ACHN (cell line): ENCODE measurements around the gene IGFL2.
"Not testable (repeated sequence)": the region's sequence is repeated elsewhere in the genome, so short reads cannot be mapped to it uniquely, and the experiment has no call there.

Experiments
- DNase-seq: peaks from one replicate; pipeline ENCODE4 v3.0.0-alpha.2; 2015
- in situ Hi-C: cut with HindIII; loops from 2 replicates; pipeline ENCODE4 v1.10.0; 2017; ENCODE audit warnings: low sequenced_read_pairs, low pct_ligation_motif_present, low pct_unique_long_range_greater_than_20kb

IGFL2 gene

DNA sequence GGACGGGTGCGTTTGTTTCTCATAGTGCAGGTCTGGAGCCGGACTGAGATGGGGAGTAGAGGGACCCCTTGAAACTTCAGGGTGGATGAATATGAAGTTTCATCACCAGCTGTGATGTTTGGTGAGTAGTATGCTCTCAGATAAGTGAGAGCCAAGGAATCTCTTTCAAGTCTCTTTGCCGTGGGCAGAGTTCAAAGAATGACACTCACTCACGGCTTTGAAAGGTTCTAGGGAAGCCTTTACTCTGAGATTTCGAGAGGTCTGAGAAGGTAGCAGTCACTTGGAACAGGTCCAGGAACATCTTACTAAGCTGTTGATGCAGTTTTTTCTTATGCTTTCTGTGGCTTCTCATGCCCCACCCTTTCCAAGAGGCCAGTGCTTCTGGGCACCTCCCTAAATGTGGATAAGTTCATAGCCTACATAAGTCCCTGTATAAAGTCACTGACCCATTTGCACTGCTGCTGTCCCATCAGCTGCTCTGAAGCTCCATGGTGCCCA, at the start of gene IGFL2:
TSS of gene IGFL2 (plus strand) at position 448 of the 498 bp plus-strand sequence. CDS start at position 489, 41 bp downstream.
- in situ Hi-C loops = no loop called here
- no peak for DNase-seq

GRCh38 chr19:46100344-46100743, 47.7 kb upstream of the IGFL2 start:
- no peak for DNase-seq
- in situ Hi-C loops = no loop called here

DNA sequence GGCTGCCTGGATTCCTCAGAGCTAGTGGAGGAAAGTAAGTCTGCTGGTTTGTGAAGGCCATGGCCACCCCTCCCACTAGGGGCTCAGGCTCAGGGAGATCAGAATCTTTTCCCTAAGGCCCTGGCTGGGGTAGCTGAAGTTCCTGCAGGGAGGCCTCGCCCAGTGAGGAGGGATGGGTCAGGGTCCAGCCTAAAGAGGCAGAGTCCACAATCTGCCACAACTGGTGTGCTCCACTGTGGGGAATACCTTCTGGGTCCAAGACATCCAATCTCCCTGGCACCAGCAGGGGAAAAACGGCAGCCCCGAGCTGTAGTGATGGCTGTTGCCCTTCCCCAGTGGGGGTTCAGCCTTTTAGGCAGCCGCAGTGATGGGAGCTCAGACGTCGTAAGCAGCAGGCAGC, 46.7 kb upstream of the IGFL2 start:
- no peak for DNase-seq
- in situ Hi-C loops = no loop called here

GRCh38 chr19:46102333-46102732, 45.7 kb upstream of the IGFL2 start:
- DNase-seq, in situ Hi-C loops: not testable (repeated sequence)

- in situ Hi-C loops = no loop called here
- DNase-seq = no peak
Measured at GRCh38 chr19:46107371-46107770, 40.7 kb upstream of the IGFL2 start.

GRCh38 chr19:46109876-46110275, 38.2 kb upstream of the IGFL2 start:
- in situ Hi-C loops = no loop called here
- no peak for DNase-seq

- no peak for DNase-seq
- in situ Hi-C loops = no loop called here
Measured at GRCh38 chr19:46111376-46111775, 36.7 kb upstream of the IGFL2 start.

DNA sequence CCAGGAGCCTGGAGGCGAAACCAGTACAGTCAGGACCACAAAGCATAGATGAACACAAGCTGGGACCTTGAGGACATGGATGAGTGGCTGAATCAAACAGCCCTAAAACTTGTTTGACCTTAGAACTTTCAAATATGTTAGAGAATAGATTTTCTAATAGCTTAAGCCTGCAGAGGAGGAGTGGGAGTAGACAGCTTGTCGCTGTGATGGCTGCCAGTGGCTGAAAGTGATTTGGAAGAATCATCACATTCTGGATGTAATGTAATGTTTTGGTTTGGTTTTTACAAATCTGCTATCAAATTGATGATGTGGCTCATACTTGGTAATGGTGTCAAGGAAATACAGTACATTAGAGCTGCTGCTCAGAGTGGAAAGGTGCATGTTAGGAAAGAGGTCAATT, 35.5 kb upstream of the IGFL2 start:
- DNase-seq = no peak
- in situ Hi-C loops = no loop called here

GRCh38 chr19:46113726-46114125, 34.3 kb upstream of the IGFL2 start:
- DNase-seq = no peak
- in situ Hi-C loops = no loop called here

- peak; percentile 58 for DNase-seq
- in situ Hi-C loops = no loop called here
Measured at GRCh38 chr19:46115396-46116106, 32.5 kb upstream of the IGFL2 start.

DNA sequence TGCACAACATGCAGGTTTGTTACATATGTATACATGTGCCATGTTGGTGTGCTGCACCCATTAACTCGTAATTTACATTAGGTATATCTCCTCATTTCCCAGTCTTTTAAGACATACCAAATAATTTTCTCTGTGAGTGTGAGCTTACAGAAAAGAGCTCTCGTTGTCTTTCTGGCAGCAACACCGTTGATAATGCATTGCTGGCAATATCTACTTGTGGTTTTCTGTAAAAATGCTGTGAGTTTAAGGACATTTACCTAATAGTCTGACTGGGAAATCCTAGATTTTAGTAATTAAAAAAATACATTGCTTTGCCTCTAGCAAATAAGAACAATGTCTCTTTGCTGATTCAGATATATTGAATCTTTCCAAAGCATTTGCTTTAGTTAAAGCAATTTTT, 31.9 kb upstream of the IGFL2 start:
- no peak for DNase-seq
- in situ Hi-C loops = no loop called here

DNA sequence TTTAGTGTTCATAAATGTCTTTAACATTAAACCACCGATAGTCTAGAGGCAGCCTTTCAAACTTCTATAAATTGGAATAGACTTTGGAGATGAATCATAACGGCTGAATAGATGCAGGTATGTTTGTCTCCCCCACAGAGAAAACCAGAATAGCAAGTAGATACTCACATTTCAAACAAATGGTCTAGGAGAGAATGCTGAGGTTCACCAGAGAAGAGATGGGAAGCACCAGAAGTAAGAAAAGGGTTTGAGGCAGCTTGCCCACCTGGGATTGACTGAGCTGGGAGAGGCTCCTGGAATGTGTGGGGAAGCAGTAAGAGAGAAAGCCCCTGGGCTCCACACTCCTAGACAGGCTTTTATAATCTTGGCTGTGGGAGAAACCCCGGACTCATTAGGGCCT, 29.9 kb upstream of the IGFL2 start:
- DNase-seq = no peak
- in situ Hi-C loops = no loop called here

GRCh38 chr19:46124638-46125115, 23.4 kb upstream of the IGFL2 start, which contains the start of gene IGFL3:
TSS of gene IGFL3 (minus strand) at chr19:46124688. CDS start at chr19:46124649, 39 bp downstream.
- in situ Hi-C loops = no loop called here
- DNase-seq = no peak

GRCh38 chr19:46125447-46125846, 22.6 kb upstream of the IGFL2 start:
- in situ Hi-C loops = no loop called here
- DNase-seq = no peak

DNA sequence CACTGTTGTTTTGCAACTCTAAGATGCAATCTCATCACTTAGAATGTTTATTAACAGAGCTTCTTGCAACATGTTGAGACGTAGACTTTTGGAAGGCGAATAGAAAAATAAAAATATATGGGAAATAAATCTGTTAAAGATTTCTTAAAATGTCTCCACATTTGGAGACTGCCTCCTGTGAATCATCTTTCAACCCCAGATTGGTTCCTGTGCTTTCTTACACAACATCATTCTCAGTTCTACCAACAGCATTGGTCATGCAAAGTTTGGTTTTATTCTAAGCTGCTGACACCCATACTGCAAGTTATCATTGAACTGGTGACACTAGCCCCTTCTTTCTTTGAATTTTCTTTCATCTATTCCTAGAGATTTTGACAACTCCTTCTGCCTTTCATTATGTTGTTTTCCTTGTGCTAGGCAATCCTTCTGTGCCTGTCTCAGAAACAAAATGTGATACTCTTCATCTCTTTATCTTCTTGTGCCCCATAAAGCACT, 21.9 kb upstream of the IGFL2 start:
- no peak for DNase-seq
- in situ Hi-C loops = no loop called here

DNA sequence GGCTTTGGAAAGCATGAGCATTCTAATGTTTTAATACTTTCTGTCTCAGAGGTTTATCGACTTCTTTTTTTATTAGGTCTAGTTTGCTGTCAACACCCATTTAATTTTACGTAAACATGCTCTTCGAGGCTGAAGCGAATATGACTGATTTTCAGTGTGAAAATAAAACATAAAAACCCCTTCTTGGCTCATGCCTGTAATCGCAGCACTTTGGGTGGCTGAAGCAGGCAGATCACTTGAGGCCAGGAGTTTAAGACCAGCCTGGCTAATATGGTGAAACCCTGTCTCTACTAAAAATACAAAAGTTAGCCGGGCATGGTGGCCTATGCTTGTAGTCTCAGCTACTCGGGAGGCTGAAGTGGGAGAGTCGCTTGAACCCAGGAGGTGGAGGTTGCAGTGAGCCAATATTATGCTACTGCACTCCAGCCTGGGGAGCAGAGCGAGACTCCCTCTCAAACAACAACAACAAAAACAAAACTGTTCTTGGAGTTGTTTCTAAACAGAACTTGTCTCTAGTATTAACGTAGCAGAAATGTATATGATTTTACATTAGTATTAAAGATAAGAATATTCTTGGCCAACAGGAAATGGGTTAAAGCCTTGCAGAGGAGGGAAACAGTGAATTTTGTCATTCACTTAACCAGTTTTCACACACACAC, 16.4 kb upstream of the IGFL2 start:
- DNase-seq = no peak
- in situ Hi-C loops = no loop called here

DNA sequence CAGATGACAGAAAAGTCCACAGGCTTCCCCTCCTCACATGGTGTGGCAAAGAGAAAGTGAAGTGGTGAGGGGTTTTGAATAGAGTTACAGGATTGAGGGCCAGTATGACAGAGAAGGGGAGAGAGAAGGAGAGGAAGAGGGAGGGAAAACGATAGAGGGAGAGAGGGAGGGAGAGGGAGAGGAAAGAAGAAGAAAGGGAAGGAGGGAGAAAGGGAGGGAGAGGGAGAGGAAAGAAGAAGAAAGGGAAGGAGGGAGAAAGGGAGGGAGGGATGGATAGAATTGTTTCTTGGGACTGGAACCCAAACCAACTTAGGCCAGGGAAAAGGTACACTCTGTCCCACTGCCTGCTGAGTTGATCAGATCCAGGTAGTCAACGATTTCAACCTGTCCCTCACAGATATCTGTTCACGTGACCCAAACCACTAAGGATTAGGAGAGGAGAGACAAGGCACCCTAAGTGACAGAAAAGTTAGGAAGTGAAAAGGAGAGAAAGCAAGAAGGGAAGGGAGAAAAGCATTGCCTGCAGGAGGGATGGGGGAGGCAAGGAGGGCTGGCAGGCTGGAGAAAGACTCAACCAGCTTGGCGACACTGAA, 15.4 kb upstream of the IGFL2 start:
- DNase-seq = no peak
- in situ Hi-C loops = no loop called here

GRCh38 chr19:46133101-46133627, 14.9 kb upstream of the IGFL2 start:
- in situ Hi-C loops = no loop called here
- peak; percentile 93 for DNase-seq

DNA sequence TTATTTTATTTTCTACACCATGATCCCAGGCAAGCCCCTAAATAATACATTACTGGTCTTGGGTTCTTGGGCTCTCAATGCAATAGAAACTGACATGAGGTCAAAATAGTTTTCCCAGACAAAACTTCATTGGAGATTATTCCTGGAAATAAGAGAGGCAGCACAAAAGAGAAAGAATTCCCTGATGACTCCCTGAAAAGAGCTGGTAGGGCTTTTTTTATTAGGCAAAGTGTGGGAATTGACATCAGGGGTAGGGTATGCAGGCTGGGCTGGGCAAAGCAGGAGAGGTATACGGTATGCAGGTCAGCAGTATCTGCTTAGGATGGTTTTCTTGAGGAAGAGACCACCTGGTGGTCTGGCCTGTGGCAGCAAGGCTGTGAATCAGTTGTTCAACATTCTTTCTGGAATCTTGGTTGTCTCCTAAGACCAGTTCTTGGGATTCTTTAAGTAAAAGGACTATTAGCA, 14.2 kb upstream of the IGFL2 start:
- in situ Hi-C loops = no loop called here
- peak; percentile 7 for DNase-seq
